ENCODE data around the gene NOM1.

The NOM1 gene

DNA sequence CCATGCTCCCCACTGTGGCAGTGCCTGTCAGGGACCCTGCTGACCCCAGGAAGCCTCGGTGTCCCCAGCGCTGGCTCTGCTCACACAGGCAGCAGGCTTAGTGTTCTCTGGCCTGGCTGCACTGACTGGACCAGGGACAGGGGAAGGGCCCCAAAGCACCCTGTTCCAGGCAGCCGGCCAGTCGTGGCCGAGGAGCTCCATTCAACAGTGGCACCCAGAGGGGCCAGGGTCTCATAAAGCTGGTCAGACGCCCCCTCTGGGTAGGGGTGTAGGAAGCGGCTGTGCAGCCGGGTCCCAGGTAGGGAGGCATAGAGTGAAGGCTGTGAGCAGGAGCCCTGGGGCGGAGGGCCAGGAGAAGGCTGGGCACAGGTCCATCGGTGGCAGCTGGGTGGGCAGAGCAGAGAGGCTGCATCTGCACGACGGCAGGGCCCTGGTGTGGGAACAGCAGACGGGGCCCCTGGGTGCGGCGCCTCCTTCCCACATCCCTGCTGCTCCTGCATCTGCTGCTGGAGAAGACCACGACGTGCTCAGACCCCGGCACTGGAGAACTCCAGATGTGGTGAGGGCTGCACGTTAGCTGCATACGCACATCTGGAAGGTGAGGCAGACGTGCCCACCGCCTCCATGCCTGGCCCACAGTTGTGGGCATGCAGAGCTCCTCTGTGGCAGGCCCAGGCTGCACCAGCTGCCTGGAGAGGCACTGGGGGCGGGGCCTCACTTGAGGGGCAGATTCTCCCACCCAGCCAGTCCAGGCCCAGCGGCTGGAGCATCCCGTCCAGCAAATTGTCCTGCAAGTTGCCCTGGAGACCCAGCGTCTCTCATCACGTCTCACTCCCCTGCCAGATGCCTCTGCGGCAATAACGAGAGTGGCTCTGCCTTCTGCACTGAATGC is 35.8 kb downstream of the NOM1 start:
- peak; percentile 2 to 34 for DNase-seq

DNA sequence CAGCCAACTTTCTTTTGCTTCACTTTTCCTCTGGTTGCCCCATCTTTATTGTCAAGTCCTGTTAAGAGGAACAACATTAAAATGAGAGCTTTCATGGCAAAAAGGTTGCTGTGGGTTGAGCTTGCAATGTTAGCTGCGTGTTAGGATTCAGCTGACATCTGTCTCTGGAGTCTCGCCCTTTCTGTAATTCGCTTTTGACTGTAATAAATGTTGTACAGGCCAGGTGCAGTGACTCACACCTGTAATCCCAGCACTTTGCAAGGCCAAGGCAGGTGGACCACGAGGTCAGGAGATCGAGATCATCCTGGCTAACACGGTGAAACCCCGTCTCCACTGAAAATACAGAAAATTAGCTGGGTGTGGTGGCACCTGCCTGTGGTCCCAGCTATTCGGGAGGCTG is 36.9 kb downstream of the NOM1 start:
- DNase-seq = no peak

GRCh38 chr7:156988343-156989185 is 39.1 kb downstream of the NOM1 start:
- DNase-seq = no peak

DNA sequence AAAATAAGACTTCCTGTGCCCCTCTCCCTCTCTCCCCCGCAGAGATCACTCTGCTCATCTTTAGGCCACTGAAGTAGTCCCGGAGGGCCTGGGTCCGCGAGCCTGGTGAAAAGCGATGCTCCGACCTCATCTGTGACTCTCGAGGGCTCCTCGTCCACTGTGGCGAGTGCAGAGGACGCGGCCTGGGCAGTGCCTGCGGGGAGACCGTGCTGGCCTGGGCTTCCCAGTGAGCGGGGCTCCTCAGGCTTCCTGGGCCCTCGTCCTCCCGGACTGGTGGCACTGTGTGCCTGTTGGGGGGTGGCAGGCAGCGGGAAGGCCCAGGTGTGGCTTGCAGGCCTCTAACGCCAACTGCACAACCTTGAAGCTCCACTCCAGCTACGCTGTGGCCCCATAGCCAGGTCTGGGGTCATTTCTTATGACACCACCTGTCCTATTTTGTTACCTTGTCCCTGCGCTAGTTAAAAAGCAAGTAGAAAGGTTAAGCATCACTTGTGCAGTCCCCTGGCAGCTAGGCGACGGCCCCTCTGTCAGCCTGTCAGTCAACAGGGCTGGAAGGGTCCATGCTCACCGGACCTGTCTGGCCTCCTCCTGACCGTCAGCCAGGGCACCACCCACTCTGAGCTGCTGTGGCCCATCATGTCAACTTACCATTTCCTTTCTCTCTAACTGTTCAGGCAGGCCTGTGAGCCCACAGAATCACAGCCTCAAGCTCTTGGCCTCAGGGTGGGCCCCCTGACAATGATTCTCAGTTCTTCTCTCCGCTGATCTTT is 40.4 kb downstream of the NOM1 start:
- no peak for DNase-seq

DNA sequence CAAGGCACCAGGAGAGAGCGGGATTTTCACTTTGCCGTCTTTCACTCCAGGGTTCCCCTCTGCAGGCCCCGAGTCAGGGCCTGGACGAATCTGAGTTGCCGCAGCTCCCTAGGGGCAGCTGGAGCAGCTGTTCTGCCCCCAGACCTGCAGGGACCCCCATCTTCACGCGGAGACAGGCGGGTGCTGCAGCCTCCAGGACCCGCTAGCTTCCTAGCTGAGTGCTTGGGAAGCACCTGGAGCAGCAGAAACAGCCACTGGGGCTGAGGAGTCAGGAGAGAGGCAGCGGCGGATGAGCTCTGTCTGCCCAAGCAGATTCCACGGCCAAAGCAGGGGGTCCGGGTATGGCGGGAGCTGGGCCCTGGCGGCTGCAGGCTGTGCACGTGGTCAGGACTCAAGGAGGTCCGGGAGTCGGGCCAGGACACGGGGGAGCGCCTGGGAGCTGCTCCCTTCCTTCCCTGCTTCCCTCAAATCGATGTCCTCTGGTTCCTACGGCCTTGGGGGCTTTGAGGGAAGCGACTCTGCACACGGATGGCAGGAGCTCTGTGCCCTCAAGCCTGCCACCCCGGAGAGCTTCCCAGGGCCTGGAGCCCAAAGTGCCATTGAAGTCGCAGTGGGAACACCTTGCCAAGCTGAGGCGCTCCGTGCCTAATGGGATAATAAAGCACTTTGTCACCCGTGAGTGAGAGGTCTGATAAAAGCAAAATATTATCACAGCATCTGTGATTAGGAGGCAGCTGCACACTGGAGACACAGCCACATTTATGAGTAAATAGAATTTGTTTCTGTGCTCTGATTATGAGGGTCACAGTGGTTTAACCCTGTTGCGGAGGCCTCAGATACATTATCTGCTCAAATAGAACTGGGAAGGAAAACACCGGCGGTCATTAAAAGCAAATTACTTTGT is 43.8 kb downstream of the NOM1 start:
- DNase-seq = peak in 1 of 2 experiments; percentile 12

DNA sequence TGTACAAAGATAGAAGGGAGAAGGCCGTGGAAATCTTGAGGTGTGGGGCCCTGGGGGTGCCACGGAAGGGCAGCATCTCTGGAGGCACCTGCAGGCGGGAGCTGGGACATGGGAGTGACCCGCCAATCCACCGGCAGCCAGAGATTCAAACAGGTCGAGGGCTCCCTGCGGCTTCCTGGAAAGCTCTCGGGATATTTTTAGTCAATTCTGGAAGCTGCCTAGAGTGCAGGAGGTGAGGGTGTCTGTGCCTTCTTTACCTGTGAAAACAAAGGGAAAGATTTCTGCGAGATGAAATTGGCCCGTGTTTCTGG is 44.4 kb downstream of the NOM1 start:
- DNase-seq = no peak

DNA sequence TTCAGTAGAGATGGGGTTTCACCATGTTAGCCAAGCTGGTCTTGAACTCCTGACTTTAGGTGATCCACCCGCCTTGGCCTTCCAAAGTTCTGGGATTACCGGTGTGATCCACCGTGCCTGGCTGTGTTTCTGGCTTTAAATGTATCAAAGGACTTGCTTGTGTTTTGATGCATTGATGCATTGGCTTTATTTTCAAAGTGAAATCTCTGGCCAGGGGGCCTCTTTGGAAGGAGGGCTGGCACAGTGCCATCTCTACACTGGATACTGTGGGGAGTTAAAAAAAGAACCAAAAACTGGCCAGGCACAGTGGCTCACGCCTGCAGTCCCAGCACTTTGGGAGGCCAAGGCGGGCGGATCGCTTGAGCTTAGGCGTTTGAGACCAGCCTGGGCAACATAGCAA is 44.9 kb downstream of the NOM1 start:
- no peak for DNase-seq

GRCh38 chr7:156998988-156999957 is 49.8 kb downstream of the NOM1 start:
- DNase-seq = no peak

GRCh38 chr7:156999958-157000726 is 50.6 kb downstream of the NOM1 start:
- DNase-seq = no peak

- no peak for DNase-seq
These were observed 51.5 kb downstream of the NOM1 start for GRCh38 chr7:157000741-157001653.

- DNase-seq = no peak
These were observed 52.7 kb downstream of the NOM1 start for GRCh38 chr7:157001920-157002818.

DNA sequence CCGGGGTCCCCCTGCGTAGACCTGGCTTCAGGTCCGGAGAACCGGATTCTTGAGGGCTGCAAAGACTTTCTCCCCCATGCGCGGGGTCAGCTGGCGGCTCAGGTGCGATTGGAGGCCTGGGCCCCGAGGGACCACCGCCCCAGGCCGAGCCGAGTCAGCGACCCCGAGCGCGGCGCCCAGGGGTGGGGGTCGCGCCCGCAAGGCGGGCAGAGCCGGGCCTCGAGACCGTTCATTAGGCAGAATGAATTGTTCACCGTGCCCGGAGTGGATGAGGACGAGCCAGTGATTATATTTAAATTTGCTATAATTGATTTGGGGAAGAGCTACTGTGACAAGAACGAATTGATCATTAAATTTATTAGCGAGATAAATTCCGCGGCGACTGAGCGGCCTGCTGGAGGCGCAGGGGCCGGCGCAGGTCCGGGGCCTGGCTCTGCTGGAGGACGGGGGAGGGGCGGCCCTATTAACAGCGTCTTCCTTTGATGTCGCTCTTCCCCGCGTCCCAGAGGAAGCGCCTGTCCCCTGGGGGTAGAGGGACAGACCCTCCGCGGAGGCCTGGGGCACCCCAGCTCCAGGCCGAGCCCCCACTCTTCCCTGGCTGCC is 53.4 kb downstream of the NOM1 start:
- no peak for DNase-seq

DNA sequence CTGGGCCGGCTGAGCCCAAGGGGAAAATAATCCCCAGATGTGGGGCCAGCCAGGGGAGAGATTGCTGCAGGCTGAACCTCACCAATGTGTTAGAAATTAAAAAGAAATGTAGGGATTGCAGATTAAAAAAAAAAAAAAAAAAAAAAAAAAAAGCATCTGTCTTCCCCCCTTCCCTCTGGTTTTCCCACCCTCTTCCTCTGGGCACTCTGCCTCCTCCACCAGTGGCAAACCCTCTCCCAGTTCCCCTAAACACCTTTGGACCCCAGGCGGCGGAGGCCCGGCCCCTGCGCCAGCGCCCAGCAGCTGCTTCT is 53.9 kb downstream of the NOM1 start:
- no peak for DNase-seq

GRCh38 chr7:157003756-157004520 is 54.4 kb downstream of the NOM1 start:
- DNase-seq = no peak

DNA sequence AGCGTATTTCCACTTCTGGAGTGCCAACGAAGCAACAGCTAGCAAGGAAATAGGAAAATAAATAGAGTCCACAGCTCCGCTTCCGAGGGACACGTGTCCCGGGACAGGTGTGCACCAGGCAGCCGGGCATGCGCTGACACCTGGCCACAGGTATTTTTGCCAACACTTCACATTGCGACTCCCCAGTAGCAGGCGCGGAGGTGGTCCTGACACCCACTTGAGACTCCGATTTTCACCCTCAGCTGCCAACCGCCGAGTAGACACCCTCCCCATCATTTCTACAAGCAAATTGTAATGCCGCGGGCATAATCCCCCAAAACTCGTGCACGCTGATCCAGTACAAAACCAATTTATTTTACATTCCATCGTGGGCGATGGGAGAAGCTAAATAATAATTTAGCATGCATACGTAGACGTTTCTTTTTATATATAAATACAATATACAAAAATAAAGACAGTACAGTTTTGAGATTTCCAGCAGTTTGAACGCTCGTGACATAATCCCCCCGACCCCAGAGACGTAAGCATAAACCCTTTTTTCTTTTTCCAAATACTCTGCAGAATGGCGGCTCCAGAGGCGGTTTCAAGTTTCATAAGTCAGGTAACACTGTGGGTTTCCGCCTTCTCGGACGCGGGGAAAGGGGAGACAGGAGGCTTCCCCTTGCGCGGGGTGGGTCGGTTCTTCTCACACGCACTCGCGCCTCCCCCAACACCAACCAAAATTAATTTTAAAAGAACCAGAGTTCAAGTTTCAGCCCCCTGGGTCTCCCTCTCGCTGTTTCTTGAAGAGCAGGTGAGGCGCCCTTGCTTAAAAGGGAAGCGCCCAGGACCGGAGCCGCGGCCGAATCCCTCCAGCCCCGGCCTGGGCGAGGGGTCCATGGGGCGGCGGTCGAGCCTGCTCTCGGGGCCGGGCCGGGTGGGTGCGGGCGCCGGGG is 55.3 kb downstream of the NOM1 start:
- no peak for DNase-seq
